IMR-90 (cell line): ENCODE measurements around the gene COIL. TPM values are rescaled to one million over a fixed set of nuclear protein-coding genes. Genes with fewer than 3 reads are reported as not detected.

ENCODE experiments used
- ATAC-seq: fragments of 200-7000 bp; cut with Tn5 transposase; 2 replicates; pipeline ENCODE4 v1.9.1; 2020; ENCODE audit warnings: low read depth, mild to moderate bottlenecking, moderate library complexity
- BruUV-seq: library from RNA; stranded (reverse); fragments of 400-500 nt; replicated peaks from 2 replicates; lab custom pipeline; 2021; lab: Mats Ljungman, UMichigan
- CTCF ChIA-PET: fragments of 300-600 bp; formaldehyde crosslinking; extraction: SDS; loops from one replicate; lab custom pipeline; 2021; ENCODE audit warnings: antibody characterized with exemption; lab: Yijun Ruan, JAX
- POLR2A ChIA-PET: fragments of 300-600 bp; sonication (Branson Sonifier 250); formaldehyde crosslinking; loops from one replicate; lab custom pipeline; 2022; ENCODE audit warnings: antibody characterized with exemption; ENCODE audit not compliant: unreplicated experiment; lab: Charles Lee
- DNase-seq: peaks from one replicate; pipeline ENCODE4 v3.0.0; 2013
- H2AFZ ChIP-seq: replicated peaks from 2 replicates; pipeline ENCODE3; 2013; ENCODE audit warnings: low read length, mild to moderate bottlenecking; ENCODE audit not compliant: poor library complexity
- H2AK5ac ChIP-seq: 2 replicates; pipeline ENCODE4 v1.6.1; 2013; ENCODE audit warnings: low read depth, low read length, inconsistent platforms
- H2AK9ac ChIP-seq: replicated peaks from 2 replicates; pipeline ENCODE3; 2013; ENCODE audit warnings: mild to moderate bottlenecking, low read depth, low read length, moderate library complexity; ENCODE audit not compliant: poor library complexity
- H2BK120ac ChIP-seq: 2 replicates; pipeline ENCODE4 v1.6.1; 2013; ENCODE audit warnings: low read depth, low read length, inconsistent platforms
- H2BK15ac ChIP-seq: 3 replicates; pipeline ENCODE4 v1.6.1; 2013; ENCODE audit warnings: low read depth, low read length, inconsistent platforms
- H2BK20ac ChIP-seq: 2 replicates; pipeline ENCODE4 v1.6.1; 2013; ENCODE audit warnings: low read depth, mild to moderate bottlenecking, inconsistent platforms, low read length, moderate library complexity
- H2BK5ac ChIP-seq: 2 replicates; pipeline ENCODE4 v1.6.1; 2013; ENCODE audit warnings: mild to moderate bottlenecking, low read depth, low read length, inconsistent platforms; ENCODE audit not compliant: poor library complexity, severe bottlenecking
- H3K14ac ChIP-seq: replicated peaks from 2 replicates; pipeline ENCODE4 v1.6.1; 2013; ENCODE audit warnings: low read depth, low read length, inconsistent platforms
- H3K18ac ChIP-seq: 2 replicates; pipeline ENCODE4 v1.6.1; 2013; ENCODE audit warnings: low read depth, low read length, control low read depth
- H3K23ac ChIP-seq: 2 replicates; pipeline ENCODE4 v1.6.1; 2013; ENCODE audit warnings: low read depth, low read length, inconsistent platforms
- H3K27ac ChIP-seq: 2 replicates; pipeline ENCODE4 v1.5.1; 2013; ENCODE audit warnings: mild to moderate bottlenecking, control low read depth, low read length; ENCODE audit not compliant: insufficient read depth
- H3K27me3 ChIP-seq: 2 replicates; pipeline ENCODE4 v1.6.1; 2013; ENCODE audit warnings: low read length; ENCODE audit not compliant: control insufficient read depth, insufficient read depth
- H3K36me3 ChIP-seq: 2 replicates; pipeline ENCODE4 v1.6.1; 2013; ENCODE audit warnings: low read length, mixed read lengths; ENCODE audit not compliant: control insufficient read depth, insufficient read depth
- H3K4ac ChIP-seq: 2 replicates; pipeline ENCODE4 v1.6.1; 2013; ENCODE audit warnings: low read depth, low read length, inconsistent platforms
- H3K4me1 ChIP-seq: 2 replicates; pipeline ENCODE4 v1.6.1; 2013; ENCODE audit warnings: low read length, mixed read lengths; ENCODE audit not compliant: control insufficient read depth, insufficient read depth
- H3K4me2 ChIP-seq: 2 replicates; pipeline ENCODE4 v1.6.1; 2013; ENCODE audit warnings: low read depth, mild to moderate bottlenecking, control low read depth, low read length, moderate library complexity
- H3K4me3 ChIP-seq: 2 replicates; pipeline ENCODE4 v1.5.1; 2013; ENCODE audit warnings: low read depth, mild to moderate bottlenecking, control low read depth, low read length, moderate library complexity; ENCODE audit not compliant: insufficient read depth
- H3K56ac ChIP-seq: 2 replicates; pipeline ENCODE4 v1.6.1; 2013; ENCODE audit warnings: low read length, inconsistent platforms; ENCODE audit not compliant: insufficient read depth; ENCODE audit errors: extremely low read depth
- H3K79me1 ChIP-seq, 2 experiments: 2 replicates each; pipeline ENCODE4 v1.6.1; 2013; ENCODE audit warnings: low read length in 2 of 2, inconsistent platforms in 1 of 2, low read depth in 1 of 2
- H3K9ac ChIP-seq: 2 replicates; pipeline ENCODE4 v1.6.1; 2013; ENCODE audit warnings: low read depth, low read length, control low read depth
- H3K9me1 ChIP-seq: 2 replicates; pipeline ENCODE4 v1.6.1; 2013; ENCODE audit warnings: low read length, inconsistent platforms; ENCODE audit not compliant: insufficient read depth
- H3K9me3 ChIP-seq: 2 replicates; pipeline ENCODE4 v1.6.1; 2013; ENCODE audit warnings: low read length; ENCODE audit not compliant: control insufficient read depth, insufficient read depth
- H4K20me1 ChIP-seq: 2 replicates; pipeline ENCODE4 v1.6.1; 2013; ENCODE audit warnings: low read length, inconsistent platforms; ENCODE audit not compliant: insufficient read depth
- H4K5ac ChIP-seq: 2 replicates; pipeline ENCODE4 v1.6.1; 2013; ENCODE audit warnings: mild to moderate bottlenecking, low read depth, low read length, control low read depth
- H4K8ac ChIP-seq, 2 experiments: 2 replicates each; pipeline ENCODE4 v1.6.1; 2013; ENCODE audit warnings: low read depth in 2 of 2, low read length in 2 of 2, control low read depth in 1 of 2, inconsistent platforms in 1 of 2
- H4K91ac ChIP-seq: 2 replicates; pipeline ENCODE4 v1.6.1; 2013; ENCODE audit warnings: low read depth, low read length, inconsistent platforms; ENCODE audit not compliant: insufficient read depth
- BHLHE40 ChIP-seq: fragments of 150-350 bp; IDR thresholded peaks from 2 replicates; pipeline ENCODE4 v1.6.1; 2016; ENCODE audit warnings: mild to moderate bottlenecking, low read depth, low read length
- CEBPB ChIP-seq: IDR thresholded peaks from 2 replicates; pipeline ENCODE4 v1.6.1; 2012; ENCODE audit warnings: low read depth, low read length, improper control_type of control experiment
- MAFK ChIP-seq: IDR thresholded peaks from 2 replicates; pipeline ENCODE4 v1.6.1; 2012; ENCODE audit warnings: low read depth, low read length, improper control_type of control experiment
- MAZ ChIP-seq: IDR thresholded peaks from 2 replicates; pipeline ENCODE4 v1.6.1; 2012; ENCODE audit warnings: low read depth, mild to moderate bottlenecking, low read length, improper control_type of control experiment, moderate library complexity, borderline replicate concordance
- POLR2A ChIP-seq: IDR thresholded peaks from 2 replicates; pipeline ENCODE4 v1.6.1; 2012; ENCODE audit warnings: mild to moderate bottlenecking, low read depth, low read length
- SMC3 ChIP-seq: fragments of 150-350 bp; IDR thresholded peaks from 2 replicates; pipeline ENCODE4 v1.6.1; 2016; ENCODE audit warnings: low read depth, mild to moderate bottlenecking, antibody characterized with exemption, low read length, moderate library complexity
- WGBS, 2 experiments: methylation state at CpG; one replicate each; pipeline versions ENCODE4 v1.1.5 to v1.1.7; 2013; ENCODE audit warnings: missing lambda C conversion rate in 2 of 2; ENCODE audit not compliant: insufficient read length in 1 of 2; ENCODE audit errors: extremely low coverage in 2 of 2; 5-methylcytosine and 5-hydroxymethylcytosine counted together
- dilution Hi-C: fragments of 300-500 bp; cut with HindIII; formaldehyde crosslinking; loops from one replicate; pipeline ENCODE4 v1.14.3; 2018; ENCODE audit warnings: low sequenced_read_pairs; ENCODE audit not compliant: unreplicated experiment
- in situ Hi-C: fragments of 300-500 bp; cut with MboI; formaldehyde crosslinking; loops from 3 replicates; pipeline ENCODE4 v1.14.3; 2019; ENCODE audit warnings: low sequenced_read_pairs, inconsistent platforms, mixed read lengths
- intact Hi-C: fragments of 100-400 bp; cut with micrococcal nuclease; formaldehyde crosslinking; loops from 2 replicates; pipeline ENCODE4 v1.10.0; 2022
- polyA plus RNA-seq, 3 experiments: library from polyadenylated mRNA; depleted of rRNA; stranded (reverse); fragments of >200 nt; gene quantifications; 2 replicates each; pipeline ENCODE4 v1.2.3, GENCODE V29; 2012; ENCODE audit warnings: low replicate concordance in 1 of 3
- total RNA-seq: library from RNA; depleted of rRNA; stranded (reverse); fragments of >200 nt; gene quantifications from 2 replicates; pipeline ENCODE4 v1.2.3, GENCODE V29; 2012
- TF ChIP-seq, protein P1 (sequence below): fragments of 150-350 bp; IDR thresholded peaks from 2 replicates; pipeline ENCODE4 v1.6.1; 2017; ENCODE audit warnings: mild to moderate bottlenecking, antibody characterized with exemption, low read length, low read depth

COIL gene
- total and polyA plus RNA-seq, 2 of the 4 experiments (the other 2 are of a cell fraction) = 5.2 to 13.3 TPM

DNA sequence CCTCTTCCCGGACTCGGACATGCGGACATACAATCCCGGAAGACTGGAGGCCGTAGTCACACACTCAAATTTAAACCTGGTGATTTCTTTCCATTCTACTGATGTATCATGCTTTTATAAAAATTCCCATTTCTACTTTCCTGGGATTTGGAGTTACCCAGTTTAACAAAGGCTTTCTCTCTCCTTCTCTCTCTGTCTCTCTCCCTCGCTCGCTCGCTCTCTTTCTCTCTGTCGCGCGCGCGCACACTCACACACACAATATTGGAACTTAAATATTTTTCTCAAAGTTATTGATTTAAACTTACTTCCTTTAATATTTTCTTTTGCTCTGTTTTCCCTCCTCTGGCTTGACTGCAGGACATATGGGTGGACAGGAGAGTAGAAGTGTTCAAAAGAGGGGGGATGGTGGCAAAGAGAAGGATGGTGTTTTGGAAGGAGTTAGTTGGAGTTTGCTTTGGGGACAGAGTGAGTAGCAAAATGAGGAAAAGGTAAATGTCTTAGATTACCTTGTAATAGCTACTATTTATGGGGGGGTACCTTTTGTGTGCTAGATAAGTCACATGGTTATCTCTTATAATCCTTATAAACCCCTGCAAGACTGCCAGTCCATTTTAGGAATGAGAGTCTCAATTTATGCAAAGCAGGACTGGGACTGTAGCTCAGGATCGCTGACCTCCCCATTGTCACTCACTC lies 46.1 kb downstream of the COIL start (continued):
- no peak for TF ChIP-seq MAZ

DNA sequence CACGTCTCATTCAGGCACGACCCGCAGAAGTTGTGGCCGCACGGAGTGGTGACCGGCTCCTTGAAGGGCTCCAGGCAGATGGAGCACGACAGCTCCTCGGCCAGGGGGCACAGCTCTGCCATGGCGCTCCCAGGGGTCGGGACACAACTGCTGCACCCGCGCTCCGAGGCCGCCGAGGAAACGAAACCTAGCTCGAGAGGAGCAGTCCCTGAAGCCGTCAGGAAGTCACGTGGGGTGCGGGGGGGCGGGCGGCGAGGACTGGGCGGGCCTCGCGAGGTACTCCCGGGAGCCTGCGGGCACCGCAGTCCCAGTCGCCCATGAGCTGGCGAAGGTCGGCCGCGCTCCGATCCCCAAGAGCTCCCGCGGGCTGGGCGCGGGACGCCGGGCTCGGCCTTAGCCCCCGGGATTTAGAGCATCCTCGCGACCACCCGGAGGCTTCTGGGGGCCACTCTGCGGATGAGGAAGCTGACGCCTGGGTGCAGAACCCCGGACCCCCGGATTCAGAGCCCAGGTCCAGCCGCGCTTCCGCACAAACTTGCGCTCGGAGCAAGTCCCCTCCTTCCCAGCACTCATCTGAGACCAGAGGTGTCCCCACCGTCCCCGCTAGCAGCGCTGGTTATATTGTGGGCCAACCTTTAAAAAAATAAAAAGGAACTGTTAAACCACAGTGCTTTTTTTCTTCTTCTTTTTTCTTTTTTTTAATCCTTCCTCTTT lies 46.8 kb downstream of the COIL start, which contains the start of gene TRIM25:
TRIM25 (minus strand) TSS at position 183 of the 714 bp plus-strand sequence; CDS start at position 122, 61 bp downstream.
- H3K9ac ChIP-seq = peak within 1 kb of the TSS; percentile 95
- in situ Hi-C loops (no loop called here), intact Hi-C loops (loop anchor here (1.0 kb wide), 1 partner anchor 80 kb away; the partner anchor contains the start of gene DGKE), dilution Hi-C loops (no loop called here)
- peak within 1 kb of the TSS; percentile 90 for H2AK5ac ChIP-seq
- peak; percentile 86 for ATAC-seq
- ChIA-PET CTCF (interaction anchor here (0.9 kb wide), 1 partner anchor 27 kb away, joined by 3 read pairs; no protein-coding TSS in a partner anchor), POLR2A (interaction anchor here (0.6 to 1.0 kb wide), 5 partner anchors 73 to 1085 kb away, joined by 3 to 6 read pairs (median 5); no protein-coding TSS in a partner anchor)
- H2BK15ac ChIP-seq = peak within 1 kb of the TSS; percentile 84; the same call in 2 of the 3 replicates
- H3K4me3 ChIP-seq = peak within 1 kb of the TSS; percentile 92
- H3K14ac ChIP-seq = peak within 1 kb of the TSS; percentile 98
- peak within 1 kb of the TSS; percentile 76 for H2BK20ac ChIP-seq
- WGBS, 2 experiments = 1% methylated on average over 42 of the region's 58 CpGs; no CpG with 5 or more reads in 1 of the 2 experiments
- H3K9me1 ChIP-seq = peaks cover 20% of the 10 kb centered on the region
- peak within 1 kb of the TSS; percentile 93 for H2AK9ac ChIP-seq
- H3K4me2 ChIP-seq = peak within 1 kb of the TSS; percentile 75
- H2AFZ ChIP-seq = peak within 1 kb of the TSS; percentile 98
- DNase-seq = peak; percentile 82
- peak within 1 kb of the TSS; percentile 95 for H4K91ac ChIP-seq
- peak within 1 kb of the TSS; percentile 37 to 97 for H4K8ac ChIP-seq
- peak; percentile 48; the same call in 1 of the 2 replicates for TF ChIP-seq BHLHE40
- no peak for TF ChIP-seq CEBPB
- no peak for TF ChIP-seq MAFK
- peak; percentile 99 for TF ChIP-seq POLR2A
- TF ChIP-seq SMC3 = no peak
- TF ChIP-seq, protein P1, sequence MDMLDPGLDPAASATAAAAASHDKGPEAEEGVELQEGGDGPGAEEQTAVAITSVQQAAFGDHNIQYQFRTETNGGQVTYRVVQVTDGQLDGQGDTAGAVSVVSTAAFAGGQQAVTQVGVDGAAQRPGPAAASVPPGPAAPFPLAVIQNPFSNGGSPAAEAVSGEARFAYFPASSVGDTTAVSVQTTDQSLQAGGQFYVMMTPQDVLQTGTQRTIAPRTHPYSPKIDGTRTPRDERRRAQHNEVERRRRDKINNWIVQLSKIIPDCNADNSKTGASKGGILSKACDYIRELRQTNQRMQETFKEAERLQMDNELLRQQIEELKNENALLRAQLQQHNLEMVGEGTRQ = peak; percentile 94
- TF ChIP-seq MAZ = peak; percentile 34; the same call in 1 of the 2 replicates
- peak within 1 kb of the TSS; percentile 97 for H3K23ac ChIP-seq
- H3K27me3 ChIP-seq = no peaks in the 10 kb centered on the region
- H3K36me3 ChIP-seq = no peaks in the 10 kb centered on the region
- H4K20me1 ChIP-seq = peaks cover 32% of the 10 kb centered on the region
- peak within 1 kb of the TSS; percentile 95 for H3K4ac ChIP-seq
- peak within 1 kb of the TSS; percentile 93 for H3K27ac ChIP-seq
- H3K56ac ChIP-seq = peak within 1 kb of the TSS; percentile 94
- H3K9me3 ChIP-seq = no peaks in the 10 kb centered on the region
- H2BK120ac ChIP-seq = peak within 1 kb of the TSS; percentile 96
- peaks cover 32 to 53% of the 10 kb centered on the region in 2 experiments for H3K79me1 ChIP-seq
- H4K5ac ChIP-seq = peak within 1 kb of the TSS; percentile 53
- H3K4me1 ChIP-seq = peaks cover 17% of the 10 kb centered on the region
- BruUV-seq = TSS peak; percentile 99
- peak within 1 kb of the TSS; percentile 58 for H3K18ac ChIP-seq
- H2BK5ac ChIP-seq = peak within 1 kb of the TSS; percentile 93
